ENCODE measurements around the gene CD96.

DNA sequence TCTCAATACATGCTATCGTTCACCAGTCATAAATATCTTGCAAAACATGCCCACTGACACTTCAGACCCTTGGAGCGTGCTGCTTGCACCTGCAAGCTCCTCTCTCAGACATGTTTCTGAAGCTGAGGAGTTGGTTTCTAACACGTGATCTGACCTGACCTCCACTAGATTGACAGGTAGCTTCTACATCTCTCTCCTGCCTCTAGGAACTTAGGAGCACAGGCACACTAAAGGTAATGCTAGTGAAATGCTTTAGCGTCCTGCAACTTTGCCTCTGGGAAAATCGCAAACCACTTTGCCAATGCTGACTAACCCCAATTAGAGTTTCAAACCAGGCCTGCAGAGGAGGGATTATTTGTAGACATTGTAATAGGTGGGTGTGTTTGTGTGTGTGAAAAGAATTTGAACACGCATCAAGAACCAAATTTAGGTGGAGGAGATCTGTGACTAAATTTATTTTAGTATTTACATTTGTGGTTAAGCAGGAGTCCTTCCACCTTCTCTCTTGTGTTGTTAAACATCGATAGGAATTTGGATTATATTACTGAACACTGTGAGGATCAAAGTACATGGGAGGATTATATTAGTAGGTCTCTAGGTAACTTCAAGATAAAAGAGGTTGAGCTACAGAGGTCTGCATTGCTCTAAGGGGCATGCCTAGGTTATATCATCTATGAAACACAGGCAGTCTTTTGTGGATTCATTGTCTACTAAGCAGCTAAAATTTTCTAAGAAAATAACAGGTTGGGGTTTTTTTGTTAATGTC is 139.8 kb downstream of the CD96 start:
- TF ChIP-seq, protein P1, sequence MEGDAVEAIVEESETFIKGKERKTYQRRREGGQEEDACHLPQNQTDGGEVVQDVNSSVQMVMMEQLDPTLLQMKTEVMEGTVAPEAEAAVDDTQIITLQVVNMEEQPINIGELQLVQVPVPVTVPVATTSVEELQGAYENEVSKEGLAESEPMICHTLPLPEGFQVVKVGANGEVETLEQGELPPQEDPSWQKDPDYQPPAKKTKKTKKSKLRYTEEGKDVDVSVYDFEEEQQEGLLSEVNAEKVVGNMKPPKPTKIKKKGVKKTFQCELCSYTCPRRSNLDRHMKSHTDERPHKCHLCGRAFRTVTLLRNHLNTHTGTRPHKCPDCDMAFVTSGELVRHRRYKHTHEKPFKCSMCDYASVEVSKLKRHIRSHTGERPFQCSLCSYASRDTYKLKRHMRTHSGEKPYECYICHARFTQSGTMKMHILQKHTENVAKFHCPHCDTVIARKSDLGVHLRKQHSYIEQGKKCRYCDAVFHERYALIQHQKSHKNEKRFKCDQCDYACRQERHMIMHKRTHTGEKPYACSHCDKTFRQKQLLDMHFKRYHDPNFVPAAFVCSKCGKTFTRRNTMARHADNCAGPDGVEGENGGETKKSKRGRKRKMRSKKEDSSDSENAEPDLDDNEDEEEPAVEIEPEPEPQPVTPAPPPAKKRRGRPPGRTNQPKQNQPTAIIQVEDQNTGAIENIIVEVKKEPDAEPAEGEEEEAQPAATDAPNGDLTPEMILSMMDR (IDR thresholded peaks at IDR 0.05): no peak
- no peak for TF ChIP-seq POLR2A (IDR thresholded peaks at IDR 0.05)

Measured in right lobe of liver (tissue), 4 donors.